ENCODE measurements around the gene ELSPBP1. TPM values are rescaled to one million over a fixed set of nuclear protein-coding genes. Genes with fewer than 3 reads are reported as not detected.

ELSPBP1 gene
- total RNA-seq, 1 experiment from 2014 or later, result not detected

- Histone ChIP-seq H3K27ac (no peak overlapping the region), H3K36me3 (ENCODE audit: low read depth) (no peaks in the 10 kb centered on the region), H2AFZ (no peak overlapping the region), H3K4me2 (no peak overlapping the region), H3K79me2 (ENCODE audit: low read depth) (no peaks in the 10 kb centered on the region), H3K9me2 (ENCODE audit: insufficient read depth) (no peaks in the 10 kb centered on the region), H3K9me3 (ENCODE audit: insufficient read depth, low read depth) (peaks cover 3% of the 10 kb centered on the region; the same call in 1 of the 2 replicates), H4K20me1 (ENCODE audit: insufficient read depth) (no peaks in the 10 kb centered on the region), H3K4me3 (no peak overlapping the region), H3K27me3 (ENCODE audit: insufficient read depth, low read depth) (peaks cover 56% of the 10 kb centered on the region), H3F3A (ENCODE audit: insufficient read depth, low read depth) (no peaks in the 10 kb centered on the region), H3K4me1 (replicated peaks; ENCODE audit: insufficient read depth) (no peaks in the 10 kb centered on the region)
- DNase-seq, result no peak
- BruUV-seq (replicated peaks), result no TSS peak
- ChIA-PET POLR2A (ENCODE audit: unreplicated experiment) (no interaction called here), CTCF (no interaction called here)
- intact Hi-C loops (cut with micrococcal nuclease; ENCODE audit: unreplicated experiment), result no loop called here
- no peak for TF ChIP-seq EZH2 (IDR thresholded peaks at IDR 0.05; ENCODE audit: low read depth)
- no peak for TF ChIP-seq CTCF (conservative IDR thresholded peaks at IDR 0.05)
Observed at GRCh38 chr19:48004236-48004635, 9.8 kb downstream of the ELSPBP1 start.

- Histone ChIP-seq H3F3A (ENCODE audit: insufficient read depth, low read depth) (no peaks in the 10 kb centered on the region), H3K9me2 (ENCODE audit: insufficient read depth) (no peaks in the 10 kb centered on the region), H2AFZ (no peak overlapping the region), H3K27ac (no peak overlapping the region), H3K79me2 (ENCODE audit: low read depth) (no peaks in the 10 kb centered on the region), H3K4me3 (no peak overlapping the region), H3K4me1 (replicated peaks; ENCODE audit: insufficient read depth) (no peaks in the 10 kb centered on the region), H3K27me3 (ENCODE audit: insufficient read depth, low read depth) (peaks cover 40% of the 10 kb centered on the region), H3K36me3 (ENCODE audit: low read depth) (no peaks in the 10 kb centered on the region), H3K4me2 (no peak overlapping the region), H4K20me1 (ENCODE audit: insufficient read depth) (no peaks in the 10 kb centered on the region), H3K9me3 (ENCODE audit: insufficient read depth, low read depth) (no peaks in the 10 kb centered on the region)
- intact Hi-C loops (cut with micrococcal nuclease; ENCODE audit: unreplicated experiment), result no loop called here
- TF ChIP-seq CTCF (conservative IDR thresholded peaks at IDR 0.05) (peak; percentile 43; the same call in 1 of the 2 replicates), EZH2 (IDR thresholded peaks at IDR 0.05; ENCODE audit: low read depth) (no peak)
- DNase-seq, result no peak
- CTCF ChIA-PET, result no interaction called here
- no TSS peak for BruUV-seq (replicated peaks)
- POLR2A ChIA-PET (ENCODE audit: unreplicated experiment), result no interaction called here
Observed at GRCh38 chr19:48006762-48007161, 12.3 kb downstream of the ELSPBP1 start.

DNA sequence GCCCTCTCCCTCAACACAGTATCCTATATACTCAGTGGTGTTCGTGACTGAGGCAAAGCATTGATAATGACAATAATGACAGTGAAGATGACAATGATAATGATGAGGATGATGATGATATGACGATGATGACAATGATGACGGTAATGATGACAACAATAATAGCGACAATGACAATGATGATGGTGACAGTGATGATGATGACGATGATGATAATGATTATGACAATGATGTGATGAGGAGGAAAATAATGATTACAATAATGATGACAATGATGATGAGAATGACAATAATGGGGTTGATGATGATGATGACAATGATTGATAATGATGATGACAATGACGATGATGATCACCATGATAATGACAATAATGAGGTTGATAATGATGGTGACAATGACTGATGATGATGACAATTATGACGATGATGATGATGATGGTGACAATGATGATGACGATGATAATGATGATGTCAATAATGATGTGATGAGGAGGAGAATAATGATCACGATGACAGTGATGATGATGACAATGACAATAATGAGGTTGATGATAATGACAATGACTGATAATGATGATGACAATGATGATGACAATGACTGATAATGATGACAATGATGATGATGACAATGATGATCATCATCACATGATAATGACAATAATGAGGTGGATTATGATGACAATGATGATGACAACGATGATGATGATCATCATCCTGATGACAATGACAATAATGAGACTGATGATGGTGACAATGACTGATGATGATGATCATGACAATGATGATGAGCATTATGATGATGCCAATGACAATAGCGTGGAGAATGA lies 16.7 kb downstream of the ELSPBP1 start:
- Histone ChIP-seq H3K79me2 (ENCODE audit: low read depth) (no peaks in the 10 kb centered on the region), H3K4me3 (no peak overlapping the region), H2AFZ (no peak overlapping the region), H3F3A (ENCODE audit: insufficient read depth, low read depth) (no peaks in the 10 kb centered on the region), H3K4me1 (replicated peaks; ENCODE audit: insufficient read depth) (no peaks in the 10 kb centered on the region), H3K4me2 (no peak overlapping the region), H3K27me3 (ENCODE audit: insufficient read depth, low read depth) (peaks cover 27% of the 10 kb centered on the region), H4K20me1 (ENCODE audit: insufficient read depth) (no peaks in the 10 kb centered on the region), H3K36me3 (ENCODE audit: low read depth) (no peaks in the 10 kb centered on the region), H3K9me3 (ENCODE audit: insufficient read depth, low read depth) (no peaks in the 10 kb centered on the region), H3K9me2 (ENCODE audit: insufficient read depth) (no peaks in the 10 kb centered on the region), H3K27ac (no peak overlapping the region)
- no TSS peak for BruUV-seq (replicated peaks)
- no peak for TF ChIP-seq CTCF (conservative IDR thresholded peaks at IDR 0.05)
- no peak for TF ChIP-seq EZH2 (IDR thresholded peaks at IDR 0.05; ENCODE audit: low read depth)
- DNase-seq, result no peak
- ChIA-PET POLR2A (ENCODE audit: unreplicated experiment) (no interaction called here), CTCF (no interaction called here)
- intact Hi-C loops (cut with micrococcal nuclease; ENCODE audit: unreplicated experiment), result no loop called here
